Gastroesophageal sphincter (tissue), 4 donors: ENCODE measurements around the gene VGLL3. TPM values are rescaled to one million over a fixed set of nuclear protein-coding genes. Genes with fewer than 3 reads are reported as not detected.

Experiments used
- ATAC-seq: fragments of 150-250 bp; one replicate; pipeline ENCODE4 v1.9.1; 2016; ENCODE audit warnings: mild to moderate bottlenecking, moderate library complexity
- H3K27ac ChIP-seq, 4 donors: fragments of 200-600 bp; sonication (generic) in 3 of 4; 1 replicate in 3 of 4; 2 replicates in 1 of 4; pipeline ENCODE4 v1.5.1; 2016 to 2019
- H3K27me3 ChIP-seq: fragments of 200-600 bp; sonication (generic); one replicate; pipeline ENCODE4 v1.5.1; 2019
- H3K36me3 ChIP-seq, 2 donors: fragments of 200-600 bp; sonication (generic); one replicate each; pipeline ENCODE4 v1.5.1; 2019; ENCODE audit warnings: control low read depth in 1 of 2
- H3K4me1 ChIP-seq, 3 donors: fragments of 200-600 bp; sonication (generic); 1 replicate in 2 of 3; 2 replicates in 1 of 3; pipeline ENCODE4 v1.5.1; 2016 to 2019; ENCODE audit warnings: control low read depth in 2 of 3
- H3K4me3 ChIP-seq, 2 donors: fragments of 200-600 bp; sonication (generic); one replicate each; pipeline ENCODE4 v1.5.1; 2019; ENCODE audit warnings: mild to moderate bottlenecking in 1 of 2, moderate library complexity in 1 of 2
- H3K9me3 ChIP-seq, 3 donors: fragments of 200-600 bp; sonication (generic); one replicate each; pipeline ENCODE4 v1.5.1; 2017 to 2019; ENCODE audit warnings: control low read depth in 2 of 3
- CTCF ChIP-seq, 4 experiments: fragments of 200-600 bp in 2 of 4; fragments of 450-650 bp in 2 of 4; sonication (generic) in 1 of 4; IDR thresholded peaks; one replicate each; pipeline ENCODE4 v1.5.1; 2017 to 2019; ENCODE audit warnings: antibody characterized with exemption in 4 of 4, mild to moderate bottlenecking in 2 of 4, moderate library complexity in 2 of 4
- EP300 ChIP-seq: sonication (generic); formaldehyde crosslinking; IDR thresholded peaks from one replicate; pipeline ENCODE4 v1.6.1; 2017; ENCODE audit warnings: antibody characterized with exemption, mild to moderate bottlenecking
- POLR2A ChIP-seq, 2 donors: fragments of 450-650 bp; IDR thresholded peaks; one replicate each; pipeline ENCODE4 v1.6.1; 2017; ENCODE audit warnings: antibody characterized with exemption in 2 of 2, mild to moderate bottlenecking in 2 of 2, moderate library complexity in 1 of 2
- POLR2AphosphoS5 ChIP-seq: sonication (generic); formaldehyde crosslinking; IDR thresholded peaks from one replicate; pipeline ENCODE4 v1.6.1; 2017; ENCODE audit warnings: antibody characterized with exemption
- WGBS, 2 donors: methylation state at CpG; one replicate each; pipeline ENCODE4 v1.1.5; 2018; ENCODE audit warnings: low coverage in 1 of 2; 5-methylcytosine and 5-hydroxymethylcytosine counted together
- total RNA-seq, 4 donors: library from RNA; depleted of rRNA; stranded (reverse); fragments of >200 nt; gene quantifications; one replicate each; pipeline ENCODE4 v1.1.0, GENCODE V29; 2016

Gene VGLL3
- total RNA-seq, 4 donors from 2014 or later = 12.5 to 43.3 (median 32.1) TPM

GRCh38 chr3:86949850-86950249, 41.1 kb downstream of the VGLL3 start:
- Histone ChIP-seq H3K27ac (no peak overlapping the region), H3K4me1 (no peaks in the 10 kb centered on the region)

GRCh38 chr3:86948822-86949221, 42.1 kb downstream of the VGLL3 start:
- no peaks in the 10 kb centered on the region for H3K27me3 ChIP-seq
- no peaks in the 10 kb centered on the region for H3K9me3 ChIP-seq
- ATAC-seq = peak; percentile 66
- H3K4me1 ChIP-seq = no peaks in the 10 kb centered on the region
- H3K27ac ChIP-seq = no peak overlapping the region
- TF ChIP-seq EP300 (no peak), POLR2A (IDR thresholded peaks at IDR 0.05) (no peak), CTCF (IDR thresholded peaks at IDR 0.05) (no peak), POLR2AphosphoS5 (no peak)
- 27 to 40% methylated on average over 1 of the region's 1 CpG for WGBS, 2 donors
- no peaks in the 10 kb centered on the region for H3K36me3 ChIP-seq
- no peak overlapping the region for H3K4me3 ChIP-seq

More at GRCh38 chr3:86949850-86950249, 41.1 kb downstream of the VGLL3 start:
- Histone ChIP-seq H3K36me3 (no peaks in the 10 kb centered on the region), H3K4me3 (no peak overlapping the region), H3K9me3 (no peaks in the 10 kb centered on the region), H3K27me3 (no peaks in the 10 kb centered on the region)
- no peak for ATAC-seq
- TF ChIP-seq CTCF (IDR thresholded peaks at IDR 0.05) (no peak), POLR2A (IDR thresholded peaks at IDR 0.05) (no peak), EP300 (no peak), POLR2AphosphoS5 (no peak)

- no peak for TF ChIP-seq CTCF (IDR thresholded peaks at IDR 0.05)
- no peak for TF ChIP-seq EP300
- Histone ChIP-seq H3K27me3 (no peaks in the 10 kb centered on the region), H3K4me1 (no peaks in the 10 kb centered on the region), H3K4me3 (no peak overlapping the region), H3K36me3 (no peaks in the 10 kb centered on the region), H3K9me3 (no peaks in the 10 kb centered on the region), H3K27ac (no peak overlapping the region)
- 49 to 77% methylated on average over 3 of the region's 3 CpGs for WGBS, 2 donors
- no peak for ATAC-seq
These were observed 48.7 kb downstream of the VGLL3 start for GRCh38 chr3:86942206-86942605.

GRCh38 chr3:86938416-86939105, 52.4 kb downstream of the VGLL3 start:
- no peaks in the 10 kb centered on the region for H3K9me3 ChIP-seq
- 48 to 59% methylated on average over 3 of the region's 3 CpGs for WGBS, 2 donors
- TF ChIP-seq POLR2A (IDR thresholded peaks at IDR 0.05) (no peak), EP300 (no peak)

GRCh38 chr3:86937306-86937791, 53.6 kb downstream of the VGLL3 start:
- peak; percentile 86 for ATAC-seq
- H3K4me1 ChIP-seq = no peaks in the 10 kb centered on the region
- H3K36me3 ChIP-seq = no peaks in the 10 kb centered on the region
- H3K9me3 ChIP-seq = no peaks in the 10 kb centered on the region
- H3K27ac ChIP-seq = peak overlapping the region in 1 of 4 donors; percentile 36
- no peak overlapping the region for H3K4me3 ChIP-seq
- no peak for TF ChIP-seq EP300
- peak; percentile 55 for TF ChIP-seq POLR2AphosphoS5
- no peak for TF ChIP-seq CTCF (IDR thresholded peaks at IDR 0.05)
- no peaks in the 10 kb centered on the region for H3K27me3 ChIP-seq
- 11 to 24% methylated on average over 3 to 4 of the region's 6 CpGs for WGBS, 2 donors

More at GRCh38 chr3:86938416-86939105, 52.4 kb downstream of the VGLL3 start:
- Histone ChIP-seq H3K27ac (peak overlapping the region in 1 of 4 donors; percentile 22), H3K36me3 (no peaks in the 10 kb centered on the region), H3K4me1 (no peaks in the 10 kb centered on the region), H3K4me3 (no peak overlapping the region), H3K27me3 (no peaks in the 10 kb centered on the region)
- ATAC-seq = no peak
